MM.1S (cell line): ENCODE results near the gene IRF2BPL.

Source experiments
- DNase-seq: peaks from one replicate; pipeline ENCODE4 v3.0.0-alpha.2; 2015
- H2AFZ ChIP-seq: fragments of 300-600 bp; sonication (generic); 2 replicates; pipeline ENCODE4 v1.6.0; 2016; ENCODE audit warnings: antibody characterized with exemption, low read length
- H3F3A ChIP-seq: fragments of 300-600 bp; sonication (generic); 2 replicates; pipeline ENCODE4 v1.6.1; 2016; ENCODE audit warnings: mild to moderate bottlenecking, antibody characterized with exemption, low read length, moderate library complexity, mixed read lengths; ENCODE audit not compliant: insufficient read depth
- H3K27ac ChIP-seq: fragments of 300-600 bp; sonication (generic); 2 replicates; pipeline ENCODE4 v1.5.1; 2016; ENCODE audit warnings: mild to moderate bottlenecking, low read length
- H3K27me3 ChIP-seq: fragments of 300-600 bp; sonication (generic); replicated peaks from 2 replicates; pipeline ENCODE4 v1.6.0; 2016; ENCODE audit warnings: low read length; ENCODE audit not compliant: insufficient read depth
- H3K36me3 ChIP-seq: fragments of 300-600 bp; sonication (generic); replicated peaks from 2 replicates; pipeline ENCODE4 v1.6.1; 2016; ENCODE audit warnings: mild to moderate bottlenecking, low read length, mixed read lengths; ENCODE audit not compliant: insufficient read depth
- H3K4me1 ChIP-seq: fragments of 300-600 bp; sonication (generic); 2 replicates; pipeline ENCODE4 v1.6.1; 2016; ENCODE audit warnings: low read length, mixed read lengths
- H3K4me2 ChIP-seq: fragments of 300-600 bp; sonication (generic); 2 replicates; pipeline ENCODE4 v1.6.0; 2016; ENCODE audit warnings: low read depth, low read length
- H3K4me3 ChIP-seq: fragments of 300-600 bp; sonication (generic); 2 replicates; pipeline ENCODE4 v1.5.1; 2016; ENCODE audit warnings: low read length, mixed read lengths
- H3K79me2 ChIP-seq: fragments of 300-600 bp; sonication (generic); 2 replicates; pipeline ENCODE4 v1.6.1; 2016; ENCODE audit warnings: mixed run types, low read length, mixed read lengths
- H3K9ac ChIP-seq: fragments of 300-600 bp; sonication (generic); 2 replicates; pipeline ENCODE4 v1.6.1; 2016; ENCODE audit warnings: low read length, mixed read lengths
- H3K9me2 ChIP-seq: fragments of 300-600 bp; sonication (generic); replicated peaks from 2 replicates; pipeline ENCODE4 v1.6.1; 2016; ENCODE audit warnings: mild to moderate bottlenecking, low read length, mixed read lengths; ENCODE audit not compliant: insufficient read depth
- H3K9me3 ChIP-seq: fragments of 300-600 bp; sonication (generic); replicated peaks from 2 replicates; pipeline ENCODE4 v1.6.1; 2016; ENCODE audit warnings: mild to moderate bottlenecking, low read length, mixed read lengths; ENCODE audit not compliant: insufficient read depth
- H4K20me1 ChIP-seq: fragments of 300-600 bp; sonication (generic); 2 replicates; pipeline ENCODE4 v1.6.1; 2016; ENCODE audit warnings: mild to moderate bottlenecking, low read length, moderate library complexity, mixed read lengths; ENCODE audit not compliant: insufficient read depth
- CTCF ChIP-seq: fragments of 300-600 bp; sonication (generic); IDR thresholded peaks from 2 replicates; pipeline ENCODE4 v1.5.1; 2016; ENCODE audit warnings: antibody characterized with exemption, low read length, mixed read lengths
- EZH2 ChIP-seq: fragments of 300-600 bp; sonication (generic); optimal IDR thresholded peaks from 2 replicates; pipeline ENCODE3; 2017; ENCODE audit warnings: low read depth, mild to moderate bottlenecking, antibody characterized with exemption, low read length, mixed read lengths
- EZH2phosphoT487 ChIP-seq: fragments of 300-600 bp; sonication (generic); IDR thresholded peaks from 2 replicates; pipeline ENCODE4 v1.6.1; 2018; ENCODE audit warnings: antibody characterized with exemption, low read length

Gene IRF2BPL

GRCh38 chr14:77037938-77038568 lies 9.5 kb upstream of the IRF2BPL start:
- DNase-seq = no peak
- no peak overlapping the region for H3K4me3 ChIP-seq
- H3K4me1 ChIP-seq = peaks cover 54% of the 10 kb centered on the region
- H3K79me2 ChIP-seq = no peaks in the 10 kb centered on the region
- no peaks in the 10 kb centered on the region for H4K20me1 ChIP-seq
- no peak overlapping the region for H3K4me2 ChIP-seq
- peaks cover 47% of the 10 kb centered on the region for H3F3A ChIP-seq
- no peaks in the 10 kb centered on the region for H3K9me2 ChIP-seq
- no peaks in the 10 kb centered on the region for H3K9me3 ChIP-seq
- H3K9ac ChIP-seq = no peak overlapping the region
- TF ChIP-seq EZH2 (no peak), CTCF (no peak), EZH2phosphoT487 (no peak)
- no peaks in the 10 kb centered on the region for H3K36me3 ChIP-seq
- H3K27ac ChIP-seq = no peak overlapping the region
- no peak overlapping the region for H2AFZ ChIP-seq
- no peaks in the 10 kb centered on the region for H3K27me3 ChIP-seq

GRCh38 chr14:77037215-77037937 lies 8.9 kb upstream of the IRF2BPL start:
- DNase-seq = no peak
- Histone ChIP-seq H3K4me2 (no peak overlapping the region), H3K4me3 (no peak overlapping the region), H3K36me3 (no peaks in the 10 kb centered on the region), H3K27ac (peak overlapping the region; percentile 77; the same call in 1 of the 2 replicates), H3K9me3 (no peaks in the 10 kb centered on the region), H3K27me3 (no peaks in the 10 kb centered on the region), H3K9ac (no peak overlapping the region), H3K79me2 (no peaks in the 10 kb centered on the region), H2AFZ (no peak overlapping the region), H3F3A (peaks cover 47% of the 10 kb centered on the region), H3K9me2 (no peaks in the 10 kb centered on the region), H4K20me1 (no peaks in the 10 kb centered on the region), H3K4me1 (peaks cover 56% of the 10 kb centered on the region)
- TF ChIP-seq EZH2phosphoT487 (no peak), EZH2 (no peak), CTCF (no peak)

- Histone ChIP-seq H3K4me2 (peak overlapping the region; percentile 15; the same call in 1 of the 2 replicates), H3K27ac (peak overlapping the region; percentile 77), H3K9me3 (no peaks in the 10 kb centered on the region), H3K9ac (no peak overlapping the region), H3K4me3 (no peak overlapping the region), H3K27me3 (no peaks in the 10 kb centered on the region), H3K79me2 (no peaks in the 10 kb centered on the region), H3K4me1 (peaks cover 56% of the 10 kb centered on the region), H3K36me3 (no peaks in the 10 kb centered on the region), H2AFZ (no peak overlapping the region), H3K9me2 (no peaks in the 10 kb centered on the region), H4K20me1 (no peaks in the 10 kb centered on the region), H3F3A (peaks cover 47% of the 10 kb centered on the region)
- no peak for TF ChIP-seq CTCF
- TF ChIP-seq EZH2 = no peak
- TF ChIP-seq EZH2phosphoT487 = no peak
- DNase-seq = no peak
Observed at GRCh38 chr14:77036484-77037214, 8.1 kb upstream of the IRF2BPL start.
